SIG-M5 (cell line): ENCODE results near the gene CTAGE15.
"Not testable (repeated sequence)": the region's sequence is repeated elsewhere in the genome, so short reads cannot be mapped to it uniquely, and the experiment has no call there.

ENCODE experiments used
- DNase-seq: peaks from one replicate; lab custom pipeline; 2025; lab: John Stamatoyannopoulos, UW

The CTAGE15 gene

DNA sequence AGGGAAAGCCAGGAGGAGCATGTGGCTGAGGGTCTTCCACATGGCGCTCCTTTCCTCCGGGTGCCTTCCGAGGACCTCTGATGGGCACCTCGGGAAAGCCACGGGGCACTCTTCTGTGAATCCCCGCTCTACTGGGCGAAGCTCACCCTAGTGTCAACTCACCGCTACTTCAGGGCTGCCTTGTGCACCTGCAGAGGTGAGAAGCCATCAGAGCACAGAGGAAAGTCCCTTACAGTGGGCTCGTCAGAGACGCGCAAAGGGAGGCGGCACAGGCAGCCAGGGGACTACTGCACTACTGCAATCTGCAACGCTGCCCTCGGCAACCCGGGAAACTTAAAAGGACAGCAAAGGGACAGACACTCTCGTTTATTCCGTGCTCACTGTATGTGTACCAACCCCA lies 50.5 kb downstream of the CTAGE15 start:
- not testable (repeated sequence) for DNase-seq
